AG08396 (cell line): Measurements from ENCODE around the gene TFF1.
"Not testable (repeated sequence)": the region's sequence is repeated elsewhere in the genome, so short reads cannot be mapped to it uniquely, and the experiment has no call there.

ENCODE experiments used
- DNase-seq: peaks from one replicate; pipeline ENCODE4 v3.0.0; 2012; ENCODE audit warnings: low spot score, mixed read lengths

The TFF1 gene

DNA sequence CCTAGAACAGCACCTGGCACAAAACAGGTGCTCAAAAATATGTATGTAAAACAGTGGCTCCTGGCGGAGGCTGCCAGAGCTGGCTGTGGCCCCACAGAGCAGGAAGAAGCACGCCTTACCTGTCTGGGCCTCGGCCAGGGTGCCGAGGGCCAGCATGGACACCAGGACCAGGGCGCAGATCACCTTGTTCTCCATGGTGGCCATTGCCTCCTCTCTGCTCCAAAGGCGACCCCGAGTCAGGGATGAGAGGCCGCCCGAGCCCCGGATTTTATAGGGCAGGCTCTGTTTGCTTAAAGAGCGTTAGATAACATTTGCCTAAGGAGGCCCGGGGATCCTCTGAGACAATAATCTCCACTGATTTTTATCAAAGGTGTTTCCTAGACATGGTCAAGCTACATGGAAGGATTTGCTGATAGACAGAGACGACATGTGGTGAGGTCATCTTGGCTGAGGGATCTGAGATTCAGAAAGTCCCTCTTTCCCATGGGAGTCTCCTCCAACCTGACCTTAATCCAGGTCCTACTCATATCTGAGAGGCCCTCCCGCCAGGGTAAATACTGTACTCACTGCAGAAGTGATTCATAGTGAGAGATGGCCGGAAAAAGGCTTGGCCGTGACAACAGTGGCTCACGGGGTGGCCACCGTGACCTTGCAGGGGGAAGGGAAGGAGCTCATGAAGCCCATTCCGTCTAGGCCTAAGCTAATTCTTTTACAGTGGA, at the start of gene TFF1:
Gene TFF1, minus strand, starts transcription at position 244 of the 719 bp plus-strand sequence. Its CDS starts 40 bp downstream, at position 204.
- no peak for DNase-seq

- DNase-seq = no peak
Observed at GRCh38 chr21:42414928-42415769, 48.8 kb upstream of the TFF1 start.

- DNase-seq = no peak
Observed at GRCh38 chr21:42414553-42414927, 48.2 kb upstream of the TFF1 start.

GRCh38 chr21:42414066-42414465, 47.7 kb upstream of the TFF1 start:
- DNase-seq = no peak

GRCh38 chr21:42413500-42413899, 47.2 kb upstream of the TFF1 start:
- DNase-seq = no peak

- no peak for DNase-seq
Observed at GRCh38 chr21:42413093-42413492, 46.8 kb upstream of the TFF1 start.

DNA sequence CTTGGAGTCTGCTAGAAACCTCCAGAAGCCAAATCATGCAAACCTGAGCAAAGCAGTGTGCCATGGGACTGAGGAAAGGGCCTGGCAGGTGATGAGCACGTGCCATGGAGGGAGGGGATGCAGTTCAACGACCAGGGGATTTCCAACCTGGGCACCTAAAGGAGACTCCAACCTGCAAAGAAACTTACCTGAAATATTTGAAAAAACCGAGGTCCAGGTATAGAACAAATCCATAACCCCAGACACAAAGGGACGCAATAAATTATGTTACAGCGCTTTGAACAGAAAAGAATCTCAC, 46.2 kb upstream of the TFF1 start:
- no peak for DNase-seq

DNA sequence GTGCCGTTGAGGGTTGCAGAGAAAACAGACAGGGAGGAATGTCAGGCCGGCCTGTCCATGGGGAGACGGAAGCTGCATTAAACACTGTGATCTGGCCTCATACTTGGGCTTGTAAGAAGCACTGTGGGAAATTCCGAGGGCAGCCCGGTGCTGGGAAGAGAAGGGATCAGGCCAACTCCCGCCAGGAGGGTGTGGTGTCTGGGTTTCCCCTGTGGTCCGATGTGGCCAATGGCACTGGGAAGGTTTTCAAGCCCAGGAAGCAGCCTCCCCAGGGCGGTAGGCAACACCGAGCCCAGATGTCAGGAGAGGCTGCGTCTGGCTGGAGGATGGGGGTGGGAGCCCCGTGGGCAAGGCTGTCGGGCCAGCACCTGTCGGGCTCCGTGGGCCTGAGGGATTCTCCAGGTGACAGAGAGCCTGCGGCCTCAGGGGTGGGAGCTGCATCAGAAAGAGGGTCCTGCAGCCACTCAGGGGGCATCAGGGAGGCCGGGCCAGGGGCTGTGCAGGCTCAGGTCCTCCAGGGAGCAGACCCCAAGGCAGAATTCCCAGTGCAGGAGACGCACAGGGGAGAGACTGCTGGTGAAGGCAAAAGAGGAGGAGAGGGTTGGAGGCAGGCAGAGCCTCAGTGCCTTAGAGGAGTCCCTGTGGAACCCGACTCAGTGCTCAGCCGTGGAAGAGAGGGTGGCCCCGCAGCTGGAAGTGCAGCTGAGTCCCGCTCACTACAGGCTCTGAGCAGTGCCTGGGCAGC, 45.7 kb upstream of the TFF1 start:
- no peak for DNase-seq

- no peak for DNase-seq
Observed at GRCh38 chr21:42411197-42411869, 45.0 kb upstream of the TFF1 start.

- DNase-seq = no peak
Observed at GRCh38 chr21:42409366-42409765, 43.0 kb upstream of the TFF1 start.

DNA sequence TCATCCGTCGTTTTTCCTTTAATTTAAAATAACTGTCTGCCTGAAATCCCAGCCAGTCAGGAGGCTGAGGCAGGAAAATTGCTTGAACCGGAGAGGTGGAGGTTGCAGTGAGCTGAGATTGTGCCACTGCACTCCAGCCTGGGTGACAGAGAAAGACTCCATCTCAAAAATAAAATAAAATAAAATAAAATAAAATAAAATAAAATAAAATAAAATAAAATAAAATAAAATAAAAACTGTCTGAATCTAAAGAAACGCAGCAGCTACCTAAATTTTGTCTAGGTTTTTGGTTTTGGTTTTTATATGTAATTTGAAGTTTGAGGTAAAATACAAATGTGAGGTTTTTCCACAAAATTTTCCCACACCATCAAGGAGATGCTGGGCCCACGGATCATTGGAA, 42.4 kb upstream of the TFF1 start:
- not testable (repeated sequence) for DNase-seq

DNA sequence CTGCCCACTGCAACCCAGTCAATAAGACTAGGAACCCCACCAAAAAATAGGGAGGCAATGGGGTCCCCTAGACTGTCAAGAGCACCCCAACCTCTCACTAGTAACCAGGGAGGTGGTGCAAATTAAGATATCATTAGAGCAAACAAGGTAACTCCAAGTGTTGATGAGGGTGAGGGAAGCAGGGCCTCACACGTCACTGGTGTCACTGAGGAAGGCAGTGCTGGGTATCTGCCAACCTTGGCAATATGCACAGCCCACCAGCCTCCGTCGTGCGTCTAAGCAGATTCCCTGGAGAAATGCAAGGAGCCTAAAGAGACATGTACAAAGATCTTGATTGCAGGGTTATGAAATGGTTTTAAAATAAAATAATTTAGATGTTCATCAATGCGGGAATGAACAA, 41.1 kb upstream of the TFF1 start:
- DNase-seq = no peak

GRCh38 chr21:42406866-42407265, 40.5 kb upstream of the TFF1 start:
- no peak for DNase-seq

DNA sequence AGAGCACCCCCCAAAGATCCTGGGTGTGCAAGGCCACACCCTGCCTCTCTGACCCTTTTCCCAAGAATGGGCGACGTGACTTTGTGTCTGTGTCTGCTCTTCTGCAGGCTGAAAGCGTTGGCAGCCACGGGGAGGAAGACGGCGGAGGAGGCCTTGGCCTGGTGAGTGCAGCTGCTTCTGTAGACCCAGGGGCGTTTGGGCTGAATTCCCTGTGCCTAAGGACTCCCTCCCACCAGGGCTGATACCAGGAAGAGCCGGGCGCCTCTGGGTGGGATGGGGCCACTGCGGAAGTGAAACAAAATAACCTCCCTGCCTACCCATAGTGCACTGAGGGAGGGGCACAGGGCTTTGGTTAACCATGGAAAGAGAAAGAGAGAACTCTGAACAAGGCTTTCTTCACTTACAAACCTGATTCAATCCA, 39.9 kb upstream of the TFF1 start:
- DNase-seq = no peak

- no peak for DNase-seq
Observed at GRCh38 chr21:42405064-42406013, 39.0 kb upstream of the TFF1 start.

- DNase-seq = no peak
Observed at GRCh38 chr21:42404539-42404938, 38.2 kb upstream of the TFF1 start.

- no peak for DNase-seq
Observed at GRCh38 chr21:42403611-42404231, 37.4 kb upstream of the TFF1 start, which contains the start of gene UBASH3A. UBASH3A (plus strand) TSS chr21:42403902; CDS start chr21:42403946, 44 bp downstream.

- no peak for DNase-seq
Observed at GRCh38 chr21:42401820-42402251, 35.5 kb upstream of the TFF1 start.

GRCh38 chr21:42401154-42401553, 34.8 kb upstream of the TFF1 start:
- DNase-seq = no peak

DNA sequence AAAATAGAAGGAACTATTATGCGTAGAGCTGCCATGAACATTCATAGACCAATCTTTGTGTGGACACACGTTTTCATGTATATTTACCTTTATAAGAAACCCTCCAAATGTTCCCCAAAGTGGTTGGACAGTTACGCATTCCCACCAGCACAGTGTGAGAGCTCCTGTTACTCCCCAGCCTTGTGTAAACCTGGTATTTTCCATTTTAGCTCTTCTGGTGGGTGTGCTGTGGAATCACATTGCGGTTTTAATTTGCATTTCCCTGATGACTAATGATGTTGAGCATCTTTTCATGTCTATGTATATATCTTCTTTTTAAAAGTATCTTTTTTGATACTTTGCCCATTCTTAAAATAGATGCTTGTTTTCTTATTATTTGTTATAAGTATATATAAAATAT, 34.2 kb upstream of the TFF1 start:
- no peak for DNase-seq
